ENCODE measurements around the gene RUNX3.

The RUNX3 gene

DNA sequence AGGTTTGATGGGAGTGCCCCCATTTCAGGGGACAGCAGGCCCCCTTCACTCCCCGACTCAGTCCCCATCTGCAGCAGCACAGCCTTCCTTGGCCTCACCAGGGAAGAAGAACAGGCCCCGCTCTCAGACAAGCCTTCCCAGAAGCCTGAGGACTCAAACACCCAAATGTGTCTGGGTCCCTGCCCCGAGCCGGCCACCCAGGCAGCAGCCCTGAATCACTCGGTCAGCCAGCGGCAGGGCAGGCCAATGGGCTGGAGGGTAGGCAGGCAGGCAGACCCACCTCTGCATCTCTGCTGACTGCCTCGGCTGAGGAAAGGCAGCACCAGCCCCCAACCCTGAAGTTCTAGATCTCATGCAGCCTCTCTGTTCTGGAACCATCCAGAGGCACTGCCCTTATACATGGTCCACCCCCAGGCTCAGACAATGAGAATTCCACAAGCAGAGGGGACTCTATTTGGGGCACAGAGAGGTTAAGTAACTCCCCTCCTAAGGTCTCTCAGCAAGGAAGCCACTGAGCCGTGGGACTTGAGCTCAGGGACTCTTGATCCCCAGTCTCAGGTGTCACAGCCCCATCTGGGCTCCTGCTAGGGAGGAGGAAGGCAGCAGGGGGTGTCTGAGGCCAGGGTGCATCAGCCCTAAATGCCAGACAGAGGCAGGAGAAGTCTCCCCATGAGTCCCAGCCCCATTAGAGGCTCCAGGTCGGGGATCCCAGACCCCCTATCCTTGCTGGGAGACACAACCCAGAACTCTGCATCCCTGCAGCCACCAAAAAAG, 33.2 kb upstream of the RUNX3 start:
- DNase-seq (ENCODE audit: low read depth), result no peak

DNA sequence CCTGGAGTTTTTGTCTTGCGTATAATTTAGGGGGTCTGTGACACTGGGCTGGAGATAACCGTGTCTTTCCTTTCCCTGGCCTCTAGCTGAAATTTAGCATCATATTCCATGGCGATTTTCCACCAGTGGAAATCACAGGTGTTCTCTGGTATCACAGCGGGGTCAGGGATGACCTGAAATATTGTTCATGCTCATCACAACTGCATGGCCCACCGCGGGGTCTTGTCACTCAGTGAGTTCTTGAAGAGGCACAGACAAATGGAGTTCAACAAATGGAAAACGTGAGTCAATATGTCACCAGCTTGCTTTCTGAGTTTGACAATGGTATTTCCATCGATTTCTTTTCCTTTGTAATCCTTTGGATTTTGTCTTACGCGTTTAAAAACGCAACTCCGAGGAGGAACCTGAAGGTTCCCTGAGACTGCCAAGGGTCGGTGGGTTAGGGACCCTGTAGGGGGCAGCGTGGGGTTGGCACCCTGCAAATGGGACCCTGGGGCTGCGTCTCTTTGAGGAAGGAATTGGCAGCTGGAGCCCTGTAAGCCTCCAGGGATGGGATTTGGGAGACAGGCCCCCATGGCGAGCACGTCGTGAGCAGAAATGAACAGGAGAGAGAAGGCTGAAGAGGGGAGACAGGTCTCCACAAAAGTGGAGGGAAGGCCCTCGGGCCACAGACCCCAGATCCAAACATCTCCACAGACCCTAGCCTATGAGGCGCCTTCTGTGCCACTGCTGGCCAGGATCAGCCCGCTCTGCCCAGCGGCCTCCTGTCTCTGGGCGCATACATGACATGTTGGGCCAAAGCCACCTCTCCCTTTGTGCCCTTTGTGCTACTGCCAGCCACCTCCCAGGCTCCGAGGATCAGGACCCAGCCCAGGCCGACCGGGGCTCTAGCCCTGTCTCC, 32.1 kb upstream of the RUNX3 start:
- DNase-seq (ENCODE audit: low read depth), result no peak

DNA sequence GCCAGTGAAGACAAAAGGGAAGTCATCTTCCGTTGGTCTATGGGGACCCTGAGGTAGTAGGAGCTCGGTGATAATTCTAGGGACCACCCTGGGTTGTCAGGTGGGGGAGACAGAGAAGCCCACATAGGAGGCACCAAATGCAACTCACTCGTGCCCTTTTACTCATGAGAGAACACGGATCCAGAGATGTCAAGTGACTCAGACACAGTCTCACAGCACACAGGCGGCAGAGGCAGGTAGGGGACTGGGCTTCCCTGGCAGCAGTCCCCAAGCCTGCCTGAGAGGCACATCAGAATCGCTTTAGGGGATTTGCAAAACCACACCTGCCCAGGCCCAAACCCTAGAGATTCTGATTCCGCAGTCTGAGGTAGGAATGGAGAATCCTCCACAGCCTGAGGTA, 31.3 kb upstream of the RUNX3 start:
- DNase-seq (ENCODE audit: low read depth), result no peak

DNA sequence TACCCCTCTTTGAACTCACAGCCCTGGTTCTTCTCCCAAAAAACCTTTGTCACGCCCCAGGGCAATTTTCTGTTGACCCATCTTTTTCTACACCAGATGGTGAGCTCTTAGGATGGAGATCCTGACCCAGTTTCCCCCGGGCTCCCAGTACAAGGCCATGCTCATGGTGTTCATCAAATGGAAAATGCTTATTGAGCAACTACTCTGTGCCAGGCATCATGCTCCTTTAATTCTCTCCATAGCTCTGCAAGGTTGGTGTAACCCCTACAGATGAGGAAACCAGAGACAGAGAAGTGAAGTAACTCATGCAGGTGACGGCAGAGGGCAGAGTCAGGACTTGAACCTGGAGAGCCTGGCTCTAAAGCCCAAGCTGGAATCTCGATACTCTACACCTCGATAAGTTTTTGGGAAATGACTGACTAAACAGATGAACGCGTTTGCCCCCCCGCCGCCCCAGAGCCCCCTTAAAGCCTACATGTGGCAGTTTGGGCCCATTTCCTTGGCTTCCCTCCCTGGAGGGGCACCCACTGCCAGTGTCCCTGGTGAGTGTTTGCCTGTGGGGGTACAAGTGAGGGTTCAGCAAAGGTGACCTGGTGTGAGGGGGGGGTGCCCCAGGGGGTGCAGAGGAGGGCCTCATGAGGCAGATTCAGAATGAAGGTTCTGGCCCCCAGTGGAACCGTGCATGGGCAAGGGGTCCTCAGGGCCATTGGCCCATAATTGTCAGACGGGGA, 30.2 kb upstream of the RUNX3 start:
- DNase-seq (ENCODE audit: low read depth), result no peak

DNA sequence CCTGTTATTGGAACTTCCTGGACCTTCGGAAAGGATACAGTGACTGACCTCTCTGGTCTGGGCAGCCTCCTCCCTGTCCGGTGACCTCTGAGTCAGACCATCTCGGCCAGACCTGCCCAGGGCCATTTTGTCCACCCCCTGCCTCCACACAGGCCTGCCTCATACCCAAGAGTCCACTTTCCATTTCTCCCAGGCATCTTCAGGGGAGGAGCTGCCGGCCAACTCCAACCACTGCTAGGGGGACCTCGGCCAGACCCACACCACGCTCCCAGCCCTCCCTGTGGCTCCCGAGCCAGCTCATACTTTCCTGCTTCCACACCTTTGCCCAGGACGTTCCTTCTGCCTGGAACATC, 29.5 kb upstream of the RUNX3 start:
- DNase-seq (ENCODE audit: low read depth), result no peak

DNA sequence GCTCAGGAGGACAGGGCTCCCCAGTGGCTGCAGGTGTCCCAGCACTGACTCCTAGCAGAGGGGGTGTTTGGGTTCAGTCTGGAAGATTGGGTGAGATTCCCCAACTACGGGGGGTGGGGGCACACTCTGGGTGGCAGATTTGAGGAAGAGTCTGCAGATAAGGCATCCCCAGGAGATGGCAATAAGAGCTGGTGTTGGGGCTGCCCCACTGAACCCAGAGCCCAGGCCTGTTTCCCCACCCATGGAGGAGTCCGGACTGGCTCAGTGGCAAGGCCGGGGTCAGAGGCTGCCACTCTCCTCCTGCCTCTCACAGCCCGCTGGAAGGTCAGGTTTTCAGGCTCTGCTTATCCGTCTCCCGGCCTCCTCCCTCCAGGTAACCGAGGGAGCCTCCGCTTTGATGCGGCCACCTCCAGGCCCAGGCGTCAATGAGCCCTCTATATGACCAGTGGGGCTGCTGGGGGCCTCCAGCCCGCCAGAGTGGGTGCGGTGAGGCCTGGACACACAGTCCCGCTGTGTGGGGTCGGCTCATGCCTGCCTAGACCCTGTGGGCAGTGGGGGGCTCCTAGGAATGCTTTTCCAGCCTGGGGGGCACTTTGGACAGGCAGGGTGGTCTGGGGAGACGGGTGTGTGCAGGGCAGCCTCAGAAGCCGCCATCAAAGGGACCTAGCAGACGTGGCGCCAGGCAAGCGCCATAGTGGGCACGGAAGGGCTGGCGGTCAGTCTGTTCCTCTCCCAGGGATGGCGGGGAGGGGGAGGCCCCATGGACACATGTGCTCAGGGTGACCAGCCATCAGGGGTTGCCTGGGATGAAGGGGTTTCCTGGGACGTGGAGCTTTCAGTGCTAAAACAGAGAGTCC, 28.9 kb upstream of the RUNX3 start:
- DNase-seq (ENCODE audit: low read depth), result no peak

DNA sequence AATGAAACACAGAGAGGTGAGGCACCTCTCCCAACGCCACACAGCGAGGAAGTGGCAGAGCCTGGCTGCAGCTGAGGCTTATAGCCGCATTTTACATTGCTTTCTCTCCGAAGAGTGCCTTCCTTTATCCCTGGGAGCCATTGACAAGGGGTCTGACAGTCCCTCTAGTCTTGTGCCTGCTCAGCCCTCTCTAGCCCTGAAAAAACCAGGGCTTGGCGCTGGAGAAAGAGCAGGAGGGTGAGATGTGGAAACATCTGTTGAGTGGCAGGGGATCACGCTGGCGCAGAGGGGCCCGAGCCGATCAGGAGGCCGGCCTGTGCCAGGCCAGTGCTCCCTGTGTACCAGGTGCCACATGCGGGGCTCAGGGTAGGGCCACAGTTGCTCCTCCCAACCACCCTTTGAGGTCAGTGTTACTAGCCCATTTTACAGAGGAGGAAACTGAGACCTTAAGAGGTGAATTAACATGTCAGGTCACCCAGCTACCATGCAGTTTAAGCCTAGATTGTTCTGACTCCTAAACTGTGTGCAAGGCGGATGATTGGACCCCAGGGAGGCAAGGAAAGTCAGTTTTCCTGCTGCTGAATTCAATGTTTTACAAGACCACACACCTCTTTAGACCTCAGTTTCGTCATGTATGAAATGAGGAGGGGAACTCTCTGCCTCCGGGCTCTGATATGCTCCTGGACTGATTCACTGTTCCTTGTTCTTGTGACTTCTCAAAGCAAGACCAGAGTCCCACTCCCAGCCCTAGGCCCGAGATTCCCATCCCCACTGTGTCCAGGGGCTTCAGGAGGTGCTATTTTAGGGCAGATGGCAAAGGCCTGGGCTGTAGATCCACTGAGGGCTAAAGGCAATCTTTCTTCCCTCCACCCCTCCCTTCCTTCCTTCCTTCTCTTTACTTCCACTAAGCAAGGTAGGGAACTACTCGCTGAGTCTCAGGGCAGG, 28.0 kb upstream of the RUNX3 start:
- DNase-seq (ENCODE audit: low read depth), result no peak

DNA sequence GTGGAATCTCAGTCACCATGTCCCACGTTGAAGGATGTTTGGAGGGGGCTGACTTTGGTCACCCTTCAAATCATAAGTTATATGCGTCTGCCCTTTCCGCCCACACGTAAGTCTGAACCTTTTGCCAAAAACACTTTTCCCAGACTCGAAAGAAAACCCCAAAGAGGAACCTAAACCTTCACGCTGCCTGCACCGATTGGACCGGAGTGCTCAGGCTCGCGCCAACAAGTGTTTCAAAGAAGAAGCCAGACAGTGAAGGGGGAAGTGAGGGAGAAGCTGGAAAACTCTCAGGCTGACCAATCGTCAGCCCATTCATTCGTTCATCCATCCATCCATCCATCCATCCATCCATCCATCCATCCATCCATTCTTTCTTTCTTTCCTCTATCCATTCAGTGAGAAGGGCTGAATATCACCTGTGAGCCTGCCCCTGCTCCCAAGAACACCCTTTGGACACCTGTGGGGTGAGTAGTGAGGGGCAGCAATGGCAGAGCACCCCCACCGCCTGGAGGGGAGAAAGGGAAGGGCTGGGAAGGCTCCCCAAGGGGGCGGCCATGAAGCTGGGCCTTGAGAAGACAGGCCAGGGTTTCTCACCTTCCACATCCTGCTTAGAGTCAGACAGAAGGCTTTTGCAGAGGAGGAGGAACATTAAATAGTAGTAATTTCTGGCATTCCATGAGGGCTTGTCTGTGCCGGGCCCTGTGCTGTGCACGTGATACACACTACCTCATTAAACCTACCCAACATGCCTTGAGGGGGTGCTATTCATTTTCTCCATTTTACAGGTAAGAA, 27.1 kb upstream of the RUNX3 start:
- DNase-seq (ENCODE audit: low read depth), result no peak

DNA sequence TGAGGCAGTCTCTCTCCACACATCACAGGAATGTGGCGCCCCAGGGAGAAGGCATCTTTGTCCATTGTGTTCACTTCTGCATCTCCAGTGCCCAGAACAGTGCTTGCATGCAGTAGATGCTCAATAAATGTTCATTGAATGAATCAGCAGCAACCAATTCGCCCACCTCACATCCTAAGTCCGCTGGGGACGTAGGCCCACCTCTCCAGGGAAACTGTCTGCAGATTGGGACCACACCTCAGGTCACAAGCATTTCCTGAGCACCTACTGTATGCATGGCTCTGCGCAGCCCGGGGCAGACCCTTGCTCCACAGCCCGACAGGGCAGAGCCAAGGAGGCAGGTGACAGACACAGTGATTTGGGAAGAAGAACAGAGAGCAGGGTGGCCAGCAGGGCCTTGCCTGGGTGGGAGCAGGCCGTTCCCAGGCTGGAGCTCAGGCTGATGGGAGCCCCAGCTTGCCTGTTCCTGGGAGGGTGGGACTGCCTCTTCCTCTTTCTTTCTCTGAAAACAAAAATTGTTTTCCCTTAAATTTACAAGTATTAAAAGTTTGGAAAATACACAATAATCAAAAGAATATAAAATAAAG, 25.8 kb upstream of the RUNX3 start:
- DNase-seq (ENCODE audit: low read depth), result no peak

DNA sequence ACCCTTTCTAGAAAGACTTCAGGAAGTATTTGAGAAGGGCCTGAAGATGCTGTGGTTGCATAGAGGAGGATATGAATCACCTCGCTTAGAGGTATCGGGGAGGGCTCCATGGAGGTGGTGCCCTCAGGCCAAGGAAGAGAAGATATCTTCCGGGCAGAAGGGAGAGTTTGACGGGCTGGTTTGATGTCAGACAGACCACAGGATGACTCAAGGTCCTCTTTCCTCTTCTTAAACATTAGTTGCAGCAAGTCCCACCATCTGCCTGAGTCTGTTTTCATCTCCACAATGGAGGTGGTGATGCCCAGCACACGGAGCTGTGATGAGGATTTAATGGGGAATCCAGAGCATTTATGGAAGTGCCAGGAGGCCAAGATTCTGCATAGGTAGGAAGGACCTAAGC, 25.1 kb upstream of the RUNX3 start:
- DNase-seq (ENCODE audit: low read depth), result no peak

DNA sequence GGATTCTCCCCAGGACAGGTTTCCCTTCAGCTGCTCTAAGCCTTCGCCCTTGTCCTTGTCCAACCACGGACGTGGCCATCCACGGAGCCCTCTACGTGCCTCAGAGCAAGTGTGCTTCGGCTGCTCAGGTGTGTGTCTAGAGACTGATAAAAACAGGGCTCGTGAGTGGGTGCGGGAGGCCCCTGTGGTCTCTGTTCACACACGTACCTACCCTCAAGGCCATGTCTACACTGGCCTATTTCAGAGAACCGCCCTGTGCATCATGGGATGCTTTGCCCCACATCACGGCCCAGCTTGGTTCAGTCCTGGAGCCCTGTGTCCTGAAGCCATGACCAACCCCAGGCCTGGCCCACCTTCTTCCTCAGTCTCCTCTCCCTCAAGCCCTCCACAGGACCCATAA, 24.6 kb upstream of the RUNX3 start:
- no peak for DNase-seq (ENCODE audit: low read depth)

DNA sequence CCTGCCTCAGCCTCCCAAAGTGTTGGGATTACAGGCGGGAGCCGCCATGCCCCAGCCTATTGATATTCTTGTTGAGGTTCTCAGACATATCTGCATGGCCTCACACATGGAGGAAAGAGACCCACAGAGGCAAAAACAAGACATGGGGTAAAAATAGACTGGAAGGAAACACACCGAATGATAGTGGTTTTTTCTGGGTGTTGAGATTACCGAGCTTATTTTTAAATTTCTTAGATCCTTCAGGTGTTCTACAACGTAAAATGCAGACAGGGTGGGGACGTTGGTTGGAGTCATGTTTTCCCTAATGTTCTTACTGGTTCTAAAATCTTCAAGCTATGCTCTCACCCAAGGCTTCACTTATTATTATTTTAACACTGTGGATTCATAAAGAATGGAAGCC, 23.9 kb upstream of the RUNX3 start:
- DNase-seq (ENCODE audit: low read depth), result no peak

DNA sequence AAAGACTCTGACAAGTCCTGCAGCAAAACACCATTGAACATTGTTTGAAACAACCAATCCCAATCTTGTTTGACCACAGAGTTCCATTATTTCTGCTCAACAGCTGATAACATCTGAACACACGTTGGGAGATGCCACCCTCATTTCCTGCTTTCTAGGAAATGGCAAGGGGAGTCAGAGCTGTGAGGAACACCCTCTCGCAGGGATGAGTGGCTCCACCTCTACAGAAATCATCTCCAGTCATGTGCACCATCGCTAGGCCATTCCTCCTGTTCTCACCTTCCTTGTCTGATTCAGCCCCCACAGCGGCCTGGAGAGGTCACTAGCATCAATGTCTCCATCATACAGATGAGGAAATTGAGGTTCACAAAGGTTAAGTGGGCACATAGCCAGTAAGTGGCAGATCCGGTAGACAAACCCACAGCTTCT, 22.4 kb upstream of the RUNX3 start:
- no peak for DNase-seq (ENCODE audit: low read depth)

DNA sequence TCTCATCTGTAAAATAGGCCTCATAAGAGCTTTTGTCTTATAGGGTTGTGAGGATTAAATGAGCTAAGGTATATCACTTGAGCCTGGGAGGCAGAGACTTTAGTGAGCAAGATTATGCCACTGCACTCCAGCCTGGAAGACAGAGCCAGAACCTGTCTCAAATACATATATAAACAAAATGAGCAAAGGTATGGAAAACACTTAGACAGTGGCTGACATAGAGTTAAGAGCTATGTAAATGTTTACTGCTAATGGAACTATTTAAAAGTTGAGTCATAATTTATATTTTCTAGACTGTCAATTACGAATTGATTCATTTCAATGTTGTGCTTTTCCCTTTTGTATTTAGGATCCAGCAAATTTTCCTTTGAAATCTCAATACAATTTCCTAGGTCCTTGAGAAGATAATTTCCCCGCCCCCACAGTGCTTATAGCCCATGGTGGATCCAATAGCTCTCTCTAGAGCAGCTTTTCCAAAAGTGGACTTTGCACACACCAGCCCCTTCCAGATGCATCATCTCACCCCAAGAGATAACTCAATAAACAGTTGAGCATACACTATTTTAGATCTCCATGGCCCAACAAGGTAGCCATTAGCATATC, 21.8 kb upstream of the RUNX3 start:
- no peak for DNase-seq (ENCODE audit: low read depth)

DNA sequence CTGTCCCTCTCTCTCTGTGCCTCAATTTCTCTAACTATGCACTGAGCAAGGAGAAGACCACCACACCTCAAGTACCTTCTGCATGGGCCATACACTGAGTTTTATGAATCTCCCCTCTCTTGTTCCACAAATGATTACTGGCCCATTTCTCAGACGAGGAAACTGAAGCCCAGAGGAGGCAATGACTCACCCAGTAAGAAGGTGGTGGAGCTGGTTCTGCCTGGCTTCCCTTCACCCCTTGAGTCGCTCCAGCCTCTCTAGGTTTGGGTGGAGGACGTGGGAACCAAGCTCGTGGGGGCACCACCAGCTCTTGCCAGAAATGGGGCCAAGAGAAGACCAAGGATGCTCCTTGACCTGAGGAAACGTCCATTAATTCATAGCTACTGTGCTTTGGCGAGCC, 21.3 kb upstream of the RUNX3 start:
- DNase-seq (ENCODE audit: low read depth), result no peak

DNA sequence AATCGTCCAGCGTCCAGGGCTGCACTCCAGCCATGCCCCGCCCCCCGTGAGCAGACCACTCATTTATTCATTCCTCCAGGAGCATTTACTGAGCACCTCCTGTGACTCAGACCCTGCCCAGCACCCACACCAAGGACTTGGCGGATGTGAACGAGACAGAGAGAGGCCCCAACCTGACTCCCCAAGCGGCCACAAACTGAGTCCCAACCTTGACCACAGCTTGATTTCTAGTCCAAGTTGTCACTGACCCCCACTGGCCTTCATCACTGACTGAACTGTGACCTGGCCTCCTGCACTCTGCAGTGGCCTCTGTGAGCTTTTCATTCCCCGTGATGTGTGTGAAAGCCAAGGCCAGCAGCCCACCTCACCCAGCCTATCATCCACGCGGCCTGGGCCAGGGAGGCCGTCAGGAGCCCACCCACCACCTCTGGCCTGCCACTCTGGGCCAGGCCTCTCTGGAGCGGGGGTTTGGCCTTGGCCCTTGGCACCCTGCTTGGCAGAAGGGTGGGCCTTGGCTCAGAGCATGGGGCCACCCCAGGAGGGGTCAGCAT, 19.3 kb upstream of the RUNX3 start:
- DNase-seq (ENCODE audit: low read depth), result no peak

DNA sequence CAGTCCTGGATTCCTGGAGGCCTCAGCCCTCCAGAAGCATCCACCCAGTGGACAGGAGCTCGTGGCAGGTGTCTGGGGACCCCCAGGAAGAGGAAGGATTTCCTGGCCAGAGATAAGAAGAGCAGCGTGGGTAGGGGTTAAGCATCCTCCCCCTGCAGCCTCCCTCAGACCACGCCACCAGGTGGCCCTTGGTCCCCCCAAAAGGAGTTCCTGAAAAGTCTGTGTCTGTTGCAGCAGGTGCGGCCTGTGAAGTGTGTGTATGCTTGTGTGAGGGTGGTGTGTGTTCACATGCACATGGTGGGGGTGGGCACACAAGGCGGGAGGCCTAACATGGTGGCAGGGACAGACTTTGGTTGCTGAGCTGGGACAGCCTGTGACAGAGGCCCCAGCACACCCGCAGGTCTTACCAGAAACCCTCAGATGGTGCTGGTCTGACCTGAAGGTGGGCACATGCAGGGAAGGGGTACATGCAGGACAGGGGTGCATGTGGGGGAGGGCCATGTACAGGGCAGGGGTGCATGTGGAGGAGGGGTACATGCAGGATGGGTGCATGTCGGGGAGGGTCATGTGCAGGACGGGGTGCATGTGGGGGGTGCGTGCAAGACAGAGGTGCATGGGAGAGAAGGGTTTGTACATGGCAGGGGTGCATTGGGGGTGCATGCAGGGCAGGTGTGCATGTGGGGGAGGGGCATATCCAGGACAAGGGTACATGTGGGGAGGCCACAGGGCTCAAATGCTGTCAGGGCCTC, 18.2 kb upstream of the RUNX3 start:
- DNase-seq (ENCODE audit: low read depth), result no peak
